ENCODE data around the gene SLC9A3. TPM values are rescaled to one million over a fixed set of nuclear protein-coding genes. Genes with fewer than 3 reads are reported as not detected.

Gene SLC9A3
- polyA plus RNA-seq, 4 donors: 2.6 to 49.7 (median 43.6) TPM

DNA sequence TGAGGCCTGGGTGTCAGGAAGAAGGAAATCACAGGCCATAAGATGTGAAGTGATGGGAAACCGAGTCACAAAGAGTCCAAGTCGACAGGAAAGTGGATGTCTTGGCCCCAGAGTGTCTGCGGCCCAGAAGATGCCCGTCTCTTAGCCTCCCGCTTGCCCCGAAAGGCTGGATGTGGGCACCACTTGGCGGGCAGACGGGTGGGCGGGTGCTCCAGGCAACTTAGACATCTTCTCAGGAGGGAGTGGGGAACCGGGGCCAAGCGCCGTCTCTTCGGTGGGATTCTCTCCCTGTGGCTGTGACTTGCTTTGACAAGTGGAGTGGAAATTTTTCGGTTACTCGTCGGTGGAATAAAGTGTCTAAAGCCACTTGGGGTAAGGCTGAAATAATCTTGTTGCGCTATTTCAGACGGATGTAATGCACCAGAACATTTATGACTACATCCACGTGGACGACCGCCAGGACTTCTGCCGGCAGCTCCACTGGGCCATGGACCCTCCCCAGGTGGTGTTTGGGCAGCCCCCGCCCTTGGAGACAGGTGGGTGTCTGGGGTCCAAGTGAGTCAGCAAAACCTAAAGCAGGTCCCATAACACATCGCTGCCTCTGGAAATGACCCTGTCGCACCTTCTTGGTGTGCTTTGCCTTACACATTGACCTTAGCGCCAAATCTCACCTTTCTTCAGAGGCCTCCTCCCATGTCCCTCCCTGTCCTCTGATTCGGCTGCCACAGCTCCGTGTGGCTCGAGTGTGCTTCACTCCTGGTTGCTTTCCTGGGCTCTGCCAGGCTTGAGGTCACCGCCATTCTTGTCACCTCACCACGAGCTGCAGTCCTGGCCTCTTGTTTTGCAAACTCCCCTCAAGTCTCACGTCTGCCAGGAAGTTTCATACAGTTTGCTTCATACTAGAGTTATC, 101.7 kb downstream of the SLC9A3 start:
- no peak for DNase-seq (ENCODE audit: low read depth in 4 of 4, low spot score in 3 of 4)

DNA sequence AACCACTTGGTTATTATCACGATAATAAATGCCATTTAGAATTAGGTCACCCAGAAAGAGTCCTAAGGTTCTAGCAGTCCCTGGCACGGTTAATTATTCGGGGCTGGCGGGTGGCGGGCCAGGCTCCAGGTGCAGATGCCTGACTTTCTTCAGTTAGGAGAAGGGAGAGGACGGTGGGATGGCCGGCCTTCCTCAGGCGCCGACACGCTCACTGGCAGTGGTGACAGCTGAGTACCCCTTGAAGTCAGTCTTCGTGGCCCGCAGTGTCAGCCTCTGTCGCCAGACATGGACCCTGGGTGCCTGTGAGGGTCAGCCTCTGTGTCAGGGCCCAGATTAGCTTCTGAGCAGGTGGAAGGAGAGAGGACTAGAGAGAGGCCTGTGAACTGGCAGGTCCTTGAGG, 102.3 kb downstream of the SLC9A3 start:
- no peak for DNase-seq (ENCODE audit: low read depth in 4 of 4, low spot score in 3 of 4)

DNA sequence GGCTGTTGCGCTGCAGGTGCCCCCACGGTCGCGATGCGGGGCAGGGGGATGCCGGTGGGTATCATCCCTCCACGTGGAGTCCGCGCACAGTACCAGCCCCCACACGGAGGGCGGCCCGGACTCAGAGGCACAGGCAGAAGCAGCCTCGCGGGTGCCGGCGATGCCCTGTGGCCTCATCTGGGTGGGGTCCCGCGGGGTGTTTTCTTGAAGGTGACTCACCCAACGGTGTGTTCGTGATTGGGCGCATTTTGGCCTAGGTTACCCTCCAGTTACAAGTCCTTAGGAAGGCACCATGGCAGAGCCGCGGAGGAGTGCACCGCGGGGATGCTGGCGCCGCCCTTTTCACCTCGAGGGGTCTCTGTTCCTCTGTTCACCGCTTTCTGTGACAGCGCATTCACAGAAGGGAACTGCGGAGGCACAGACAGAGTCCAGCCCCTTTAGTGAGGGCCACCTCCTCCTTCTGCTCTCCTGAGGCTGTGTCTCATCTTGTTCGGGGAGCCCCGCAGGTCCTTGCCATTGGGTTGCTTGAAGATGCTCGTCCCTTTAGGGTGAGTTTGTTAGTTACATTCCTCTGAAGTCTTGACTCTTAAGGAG, 102.9 kb downstream of the SLC9A3 start:
- DNase-seq (ENCODE audit: low read depth in 4 of 4, low spot score in 3 of 4): no peak

DNA sequence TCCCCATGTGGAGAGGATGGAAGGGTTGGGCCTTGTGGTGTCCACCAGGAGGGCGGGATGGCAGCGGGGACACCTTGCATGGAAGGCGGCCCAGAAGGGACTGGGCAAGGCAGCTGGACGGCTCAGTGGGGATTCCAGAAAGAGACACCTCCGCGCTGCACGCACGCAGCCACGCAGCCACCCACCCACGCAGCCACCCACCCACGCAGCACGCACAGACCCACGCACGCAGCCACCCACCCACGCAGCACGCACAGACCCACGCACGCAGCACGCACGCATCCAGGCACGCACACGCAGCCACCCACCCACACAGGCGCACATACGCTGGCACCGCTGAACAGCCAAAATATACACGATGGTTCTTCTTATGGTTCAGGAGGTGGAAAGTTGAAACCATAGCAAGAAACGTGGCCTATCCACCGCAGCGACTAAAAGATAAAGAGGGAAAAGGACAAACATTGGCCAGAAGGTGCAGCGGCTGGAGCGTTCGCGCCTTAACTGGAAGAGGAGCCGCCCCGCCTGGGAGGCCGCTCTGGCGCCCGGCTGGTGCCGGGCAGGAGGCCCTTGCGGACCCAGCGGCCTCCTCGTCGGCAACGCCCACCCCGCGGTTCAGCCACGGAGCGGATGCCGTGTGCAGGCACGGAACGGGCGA, 103.5 kb downstream of the SLC9A3 start:
- no peak for DNase-seq (ENCODE audit: low read depth in 4 of 4, low spot score in 3 of 4)

Other genes starting within 250 kb of the SLC9A3 start
- gene AHRR, start 202.7 kb downstream of the SLC9A3 start, polyA plus RNA-seq (ENCODE audit: insufficient read length in 4 of 4): 1 to 10 TPM; 2.5 to 3.5 (median 3.0) TPM
- gene EXOC3, start 81.3 kb downstream of the SLC9A3 start, polyA plus RNA-seq (ENCODE audit: insufficient read length in 4 of 4): 10 to 100 TPM; 41.9 to 76.2 (median 52.6) TPM
- 10 to 100 TPM in 1 of 4 donors, 1 to 10 TPM in 3; 4.4 to 10.8 (median 9.0) TPM for gene CEP72, start 87.9 kb upstream of the SLC9A3 start, polyA plus RNA-seq (ENCODE audit: insufficient read length in 4 of 4)
- 1 to 10 TPM in 3 of 4 donors, under 1 TPM in 1; 0.93 to 4.0 (median 3.6) TPM for gene TPPP, start 168.9 kb upstream of the SLC9A3 start, polyA plus RNA-seq (ENCODE audit: insufficient read length in 4 of 4)

Measured in left renal pelvis (tissue), 4 donors.